ENCODE data around the gene ZIC4. TPM values are rescaled to one million over a fixed set of nuclear protein-coding genes. Genes with fewer than 3 reads are reported as not detected.

ZIC4 gene
- total RNA-seq, 1 experiment from 2014 or later: not detected

GRCh38 chr3:147418371-147418781 lies 12.0 kb upstream of the ZIC4 start:
- Mint-ChIP-seq H3K36me3 (ENCODE audit: insufficient read depth, unreplicated experiment) (no peaks in the 10 kb centered on the region), H3K27ac (ENCODE audit: low read depth, unreplicated experiment) (no peak overlapping the region), H3K27me3 (ENCODE audit: insufficient read depth, unreplicated experiment) (peaks cover 20% of the 10 kb centered on the region), H3K4me1 (ENCODE audit: insufficient read depth, unreplicated experiment) (no peaks in the 10 kb centered on the region), H3K9me3 (ENCODE audit: unreplicated experiment) (no peaks in the 10 kb centered on the region), H3K4me3 (ENCODE audit: unreplicated experiment) (no peak overlapping the region)
- CTCF ChIA-PET: interaction anchor here (0.6 kb wide), 1 partner anchor 695 kb away, joined by 5 read pairs; no protein-coding TSS in a partner anchor
- BruUV-seq (replicated peaks): no TSS peak
- no peak for TF ChIP-seq CTCF (IDR thresholded peaks at IDR 0.05; ENCODE audit: unreplicated experiment)
- intact Hi-C loops (cut with micrococcal nuclease): no loop called here
- POLR2A ChIA-PET: no interaction called here
- DNase-seq (ENCODE audit: unreplicated experiment): no peak

- intact Hi-C loops (cut with micrococcal nuclease): no loop called here
- CTCF ChIA-PET: no interaction called here
Measured at GRCh38 chr3:147417551-147418295, 11.4 kb upstream of the ZIC4 start.

GRCh38 chr3:147416931-147417330 lies 10.6 kb upstream of the ZIC4 start:
- H3K36me3 Mint-ChIP-seq (ENCODE audit: insufficient read depth, unreplicated experiment): no peaks in the 10 kb centered on the region
- ChIA-PET POLR2A (no interaction called here), CTCF (no interaction called here)
- H3K4me1 Mint-ChIP-seq (ENCODE audit: insufficient read depth, unreplicated experiment): no peaks in the 10 kb centered on the region
- peaks cover 19% of the 10 kb centered on the region for H3K27me3 Mint-ChIP-seq (ENCODE audit: insufficient read depth, unreplicated experiment)
- intact Hi-C loops (cut with micrococcal nuclease): no loop called here
- TF ChIP-seq CTCF (IDR thresholded peaks at IDR 0.05; ENCODE audit: unreplicated experiment): no peak
- no peak for DNase-seq (ENCODE audit: unreplicated experiment)
- H3K27ac Mint-ChIP-seq (ENCODE audit: low read depth, unreplicated experiment): no peak overlapping the region
- no TSS peak for BruUV-seq (replicated peaks)
- H3K9me3 Mint-ChIP-seq (ENCODE audit: unreplicated experiment): no peaks in the 10 kb centered on the region
- H3K4me3 Mint-ChIP-seq (ENCODE audit: unreplicated experiment): no peak overlapping the region

More at GRCh38 chr3:147417551-147418295, 11.4 kb upstream of the ZIC4 start:
- H3K27me3 Mint-ChIP-seq (ENCODE audit: insufficient read depth, unreplicated experiment): peaks cover 20% of the 10 kb centered on the region
- no peak overlapping the region for H3K4me3 Mint-ChIP-seq (ENCODE audit: unreplicated experiment)
- H3K27ac Mint-ChIP-seq (ENCODE audit: low read depth, unreplicated experiment): no peak overlapping the region
- no TSS peak for BruUV-seq (replicated peaks)
- no peak for DNase-seq (ENCODE audit: unreplicated experiment)
- H3K36me3 Mint-ChIP-seq (ENCODE audit: insufficient read depth, unreplicated experiment): no peaks in the 10 kb centered on the region
- TF ChIP-seq CTCF (IDR thresholded peaks at IDR 0.05; ENCODE audit: unreplicated experiment): no peak
- POLR2A ChIA-PET: no interaction called here
- no peaks in the 10 kb centered on the region for H3K9me3 Mint-ChIP-seq (ENCODE audit: unreplicated experiment)
- H3K4me1 Mint-ChIP-seq (ENCODE audit: insufficient read depth, unreplicated experiment): no peaks in the 10 kb centered on the region

- no peak for TF ChIP-seq CTCF (IDR thresholded peaks at IDR 0.05; ENCODE audit: unreplicated experiment)
- H3K36me3 Mint-ChIP-seq (ENCODE audit: insufficient read depth, unreplicated experiment): no peaks in the 10 kb centered on the region
- H3K9me3 Mint-ChIP-seq (ENCODE audit: unreplicated experiment): peaks cover 8% of the 10 kb centered on the region
- intact Hi-C loops (cut with micrococcal nuclease): no loop called here
- BruUV-seq (replicated peaks): no TSS peak
- H3K27ac Mint-ChIP-seq (ENCODE audit: low read depth, unreplicated experiment): no peak overlapping the region
- H3K4me3 Mint-ChIP-seq (ENCODE audit: unreplicated experiment): no peak overlapping the region
- no peak for DNase-seq (ENCODE audit: unreplicated experiment)
- H3K27me3 Mint-ChIP-seq (ENCODE audit: insufficient read depth, unreplicated experiment): peaks cover 29% of the 10 kb centered on the region
- H3K4me1 Mint-ChIP-seq (ENCODE audit: insufficient read depth, unreplicated experiment): no peaks in the 10 kb centered on the region
- ChIA-PET CTCF (no interaction called here), POLR2A (no interaction called here)
Measured at GRCh38 chr3:147415874-147416273, 9.5 kb upstream of the ZIC4 start.

All from MCF 10A (cell line).